IMR-90 (cell line): ENCODE data around the gene TENM3. TPM values are rescaled to one million over a fixed set of nuclear protein-coding genes. Genes with fewer than 3 reads are reported as not detected.
A peak's percentile ranks its signal among the peaks of the same experiment; 100 is the strongest.

Experiments used
- ATAC-seq: fragments of 200-7000 bp; cut with Tn5 transposase; 2 replicates; pipeline ENCODE4 v1.9.1; 2020; ENCODE audit warnings: low read depth, mild to moderate bottlenecking, moderate library complexity
- BruUV-seq: library from RNA; stranded (reverse); fragments of 400-500 nt; replicated peaks from 2 replicates; lab custom pipeline; 2021; lab: Mats Ljungman, UMichigan
- CTCF ChIA-PET: fragments of 300-600 bp; formaldehyde crosslinking; extraction: SDS; loops from one replicate; lab custom pipeline; 2021; ENCODE audit warnings: antibody characterized with exemption; lab: Yijun Ruan, JAX
- POLR2A ChIA-PET: fragments of 300-600 bp; sonication (Branson Sonifier 250); formaldehyde crosslinking; loops from one replicate; lab custom pipeline; 2022; ENCODE audit warnings: antibody characterized with exemption; ENCODE audit not compliant: unreplicated experiment; lab: Charles Lee
- DNase-seq: peaks from one replicate; pipeline ENCODE4 v3.0.0; 2013
- H2AFZ ChIP-seq: replicated peaks from 2 replicates; pipeline ENCODE3; 2013; ENCODE audit warnings: low read length, mild to moderate bottlenecking; ENCODE audit not compliant: poor library complexity
- H2AK5ac ChIP-seq: 2 replicates; pipeline ENCODE4 v1.6.1; 2013; ENCODE audit warnings: low read depth, low read length, inconsistent platforms
- H2AK9ac ChIP-seq: replicated peaks from 2 replicates; pipeline ENCODE3; 2013; ENCODE audit warnings: mild to moderate bottlenecking, low read depth, low read length, moderate library complexity; ENCODE audit not compliant: poor library complexity
- H2BK120ac ChIP-seq: 2 replicates; pipeline ENCODE4 v1.6.1; 2013; ENCODE audit warnings: low read depth, low read length, inconsistent platforms
- H2BK15ac ChIP-seq: 3 replicates; pipeline ENCODE4 v1.6.1; 2013; ENCODE audit warnings: low read depth, low read length, inconsistent platforms
- H2BK20ac ChIP-seq: 2 replicates; pipeline ENCODE4 v1.6.1; 2013; ENCODE audit warnings: low read depth, mild to moderate bottlenecking, inconsistent platforms, low read length, moderate library complexity
- H2BK5ac ChIP-seq: 2 replicates; pipeline ENCODE4 v1.6.1; 2013; ENCODE audit warnings: mild to moderate bottlenecking, low read depth, low read length, inconsistent platforms; ENCODE audit not compliant: poor library complexity, severe bottlenecking
- H3K14ac ChIP-seq: replicated peaks from 2 replicates; pipeline ENCODE4 v1.6.1; 2013; ENCODE audit warnings: low read depth, low read length, inconsistent platforms
- H3K18ac ChIP-seq: 2 replicates; pipeline ENCODE4 v1.6.1; 2013; ENCODE audit warnings: low read depth, low read length, control low read depth
- H3K23ac ChIP-seq: 2 replicates; pipeline ENCODE4 v1.6.1; 2013; ENCODE audit warnings: low read depth, low read length, inconsistent platforms
- H3K27ac ChIP-seq: 2 replicates; pipeline ENCODE4 v1.5.1; 2013; ENCODE audit warnings: mild to moderate bottlenecking, control low read depth, low read length; ENCODE audit not compliant: insufficient read depth
- H3K27me3 ChIP-seq: 2 replicates; pipeline ENCODE4 v1.6.1; 2013; ENCODE audit warnings: low read length; ENCODE audit not compliant: control insufficient read depth, insufficient read depth
- H3K36me3 ChIP-seq: 2 replicates; pipeline ENCODE4 v1.6.1; 2013; ENCODE audit warnings: low read length, mixed read lengths; ENCODE audit not compliant: control insufficient read depth, insufficient read depth
- H3K4ac ChIP-seq: 2 replicates; pipeline ENCODE4 v1.6.1; 2013; ENCODE audit warnings: low read depth, low read length, inconsistent platforms
- H3K4me1 ChIP-seq: 2 replicates; pipeline ENCODE4 v1.6.1; 2013; ENCODE audit warnings: low read length, mixed read lengths; ENCODE audit not compliant: control insufficient read depth, insufficient read depth
- H3K4me2 ChIP-seq: 2 replicates; pipeline ENCODE4 v1.6.1; 2013; ENCODE audit warnings: low read depth, mild to moderate bottlenecking, control low read depth, low read length, moderate library complexity
- H3K4me3 ChIP-seq: 2 replicates; pipeline ENCODE4 v1.5.1; 2013; ENCODE audit warnings: low read depth, mild to moderate bottlenecking, control low read depth, low read length, moderate library complexity; ENCODE audit not compliant: insufficient read depth
- H3K56ac ChIP-seq: 2 replicates; pipeline ENCODE4 v1.6.1; 2013; ENCODE audit warnings: low read length, inconsistent platforms; ENCODE audit not compliant: insufficient read depth; ENCODE audit errors: extremely low read depth
- H3K79me1 ChIP-seq, 2 experiments: 2 replicates each; pipeline ENCODE4 v1.6.1; 2013; ENCODE audit warnings: low read length in 2 of 2, inconsistent platforms in 1 of 2, low read depth in 1 of 2
- H3K9ac ChIP-seq: 2 replicates; pipeline ENCODE4 v1.6.1; 2013; ENCODE audit warnings: low read depth, low read length, control low read depth
- H3K9me1 ChIP-seq: 2 replicates; pipeline ENCODE4 v1.6.1; 2013; ENCODE audit warnings: low read length, inconsistent platforms; ENCODE audit not compliant: insufficient read depth
- H3K9me3 ChIP-seq: 2 replicates; pipeline ENCODE4 v1.6.1; 2013; ENCODE audit warnings: low read length; ENCODE audit not compliant: control insufficient read depth, insufficient read depth
- H4K20me1 ChIP-seq: 2 replicates; pipeline ENCODE4 v1.6.1; 2013; ENCODE audit warnings: low read length, inconsistent platforms; ENCODE audit not compliant: insufficient read depth
- H4K5ac ChIP-seq: 2 replicates; pipeline ENCODE4 v1.6.1; 2013; ENCODE audit warnings: mild to moderate bottlenecking, low read depth, low read length, control low read depth
- H4K8ac ChIP-seq, 2 experiments: 2 replicates each; pipeline ENCODE4 v1.6.1; 2013; ENCODE audit warnings: low read depth in 2 of 2, low read length in 2 of 2, control low read depth in 1 of 2, inconsistent platforms in 1 of 2
- H4K91ac ChIP-seq: 2 replicates; pipeline ENCODE4 v1.6.1; 2013; ENCODE audit warnings: low read depth, low read length, inconsistent platforms; ENCODE audit not compliant: insufficient read depth
- NFE2L2 ChIP-seq: fragments of 150-350 bp; IDR thresholded peaks from 2 replicates; pipeline ENCODE4 v1.6.1; 2016; ENCODE audit warnings: low read depth, mild to moderate bottlenecking, low read length
- POLR2A ChIP-seq: IDR thresholded peaks from 2 replicates; pipeline ENCODE4 v1.6.1; 2012; ENCODE audit warnings: mild to moderate bottlenecking, low read depth, low read length
- RAD21 ChIP-seq: IDR thresholded peaks from 2 replicates; pipeline ENCODE4 v1.6.1; 2012; ENCODE audit warnings: low read length, improper control_type of control experiment
- WGBS, 2 experiments: methylation state at CpG; one replicate each; pipeline versions ENCODE4 v1.1.5 to v1.1.7; 2013; ENCODE audit warnings: missing lambda C conversion rate in 2 of 2; ENCODE audit not compliant: insufficient read length in 1 of 2; ENCODE audit errors: extremely low coverage in 2 of 2; 5-methylcytosine and 5-hydroxymethylcytosine counted together
- dilution Hi-C: fragments of 300-500 bp; cut with HindIII; formaldehyde crosslinking; loops from one replicate; pipeline ENCODE4 v1.14.3; 2018; ENCODE audit warnings: low sequenced_read_pairs; ENCODE audit not compliant: unreplicated experiment
- in situ Hi-C: fragments of 300-500 bp; cut with MboI; formaldehyde crosslinking; loops from 3 replicates; pipeline ENCODE4 v1.14.3; 2019; ENCODE audit warnings: low sequenced_read_pairs, inconsistent platforms, mixed read lengths
- intact Hi-C: fragments of 100-400 bp; cut with micrococcal nuclease; formaldehyde crosslinking; loops from 2 replicates; pipeline ENCODE4 v1.10.0; 2022
- polyA plus RNA-seq, 3 experiments: library from polyadenylated mRNA; depleted of rRNA; stranded (reverse); fragments of >200 nt; gene quantifications; 2 replicates each; pipeline ENCODE4 v1.2.3, GENCODE V29; 2012; ENCODE audit warnings: low replicate concordance in 1 of 3
- total RNA-seq: library from RNA; depleted of rRNA; stranded (reverse); fragments of >200 nt; gene quantifications from 2 replicates; pipeline ENCODE4 v1.2.3, GENCODE V29; 2012
- TF ChIP-seq, protein P1 (sequence below): fragments of 150-350 bp; IDR thresholded peaks from 2 replicates; pipeline ENCODE4 v1.6.1; 2016; ENCODE audit warnings: low read depth, mild to moderate bottlenecking, low read length, moderate library complexity, borderline replicate concordance
- TF ChIP-seq, protein P2 (sequence below): fragments of 150-350 bp; IDR thresholded peaks from 2 replicates; pipeline ENCODE4 v1.6.1; 2017; ENCODE audit warnings: mild to moderate bottlenecking, antibody characterized with exemption, low read length, low read depth

TENM3 gene
- total and polyA plus RNA-seq, 2 of the 4 experiments (the other 2 are of a cell fraction), result 29.9 to 173 TPM

DNA sequence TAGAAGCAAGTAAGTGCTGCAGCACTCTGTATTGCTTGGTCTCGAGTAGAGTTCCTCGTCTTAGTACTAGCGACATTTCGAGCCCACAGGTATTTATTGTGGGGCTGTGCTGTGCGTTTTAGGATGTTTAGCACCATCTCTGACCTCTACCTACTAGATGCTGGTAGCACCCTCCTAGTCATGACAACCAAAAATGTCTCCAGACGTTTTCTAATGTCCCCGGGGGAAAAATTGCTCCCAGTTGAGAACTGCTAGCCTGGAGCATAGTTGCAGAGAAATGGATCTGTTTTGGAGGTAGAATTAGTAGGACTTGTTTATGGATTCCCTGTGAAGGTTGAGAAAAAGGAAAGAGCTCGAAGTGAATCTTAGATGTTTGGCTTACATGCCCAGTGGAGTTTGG, 287.2 kb downstream of the TENM3 start:
- BruUV-seq, result no TSS peak
- Histone ChIP-seq H3K23ac (0 out of 2 replicates have a peak overlapping the region, but pooled peaks have one; percentile 39), H3K4me1 (peaks cover 2% of the 10 kb centered on the region), H3K9me1 (no peaks in the 10 kb centered on the region), H3K18ac (no peak overlapping the region), H3K79me1 (peaks cover 10 to 15% of the 10 kb centered on the region in 2 experiments; a peak in 1 of 4 replicates), H3K56ac (no peak overlapping the region), H3K14ac (0 out of 2 replicates have a peak overlapping the region, but pooled peaks have one; percentile 40), H4K8ac (peak overlapping the region in 1 of 2 experiments; percentile 34; a peak in 1 of 4 replicates), H2AK5ac (peak overlapping the region; percentile 55), H2BK5ac (peak overlapping the region; percentile 31), H4K91ac (peak overlapping the region; percentile 71; the same call in 1 of the 2 replicates), H3K27me3 (no peaks in the 10 kb centered on the region), H3K9me3 (no peaks in the 10 kb centered on the region), H3K4me3 (no peak overlapping the region), H4K20me1 (no peaks in the 10 kb centered on the region), H3K36me3 (no peaks in the 10 kb centered on the region), H3K4me2 (no peak overlapping the region), H3K4ac (peak overlapping the region; percentile 43; the same call in 1 of the 2 replicates), H2AFZ (no peak overlapping the region), H4K5ac (peak overlapping the region; percentile 46; the same call in 1 of the 2 replicates), H2BK15ac (0 out of 3 replicates have a peak overlapping the region, but pooled peaks have one; percentile 51), H3K27ac (no peak overlapping the region), H2BK120ac (no peak overlapping the region), H3K9ac (no peak overlapping the region), H2BK20ac (peak overlapping the region; percentile 36; the same call in 1 of the 2 replicates), H2AK9ac (no peak overlapping the region)
- WGBS, 2 experiments, result 96% methylated on average over 3 of the region's 8 CpGs; no CpG with 5 or more reads in 1 of the 2 experiments
- dilution Hi-C loops (no loop called here), in situ Hi-C loops (no loop called here), intact Hi-C loops (loop anchor here (5.0 kb wide), 1 partner anchor 38 kb away; no protein-coding TSS in a partner anchor)
- ATAC-seq (no peak), DNase-seq (no peak)
- ChIA-PET CTCF (no interaction called here), POLR2A (interaction anchor here (0.6 kb wide), 2 partner anchors 15 to 275 kb away, joined by 3 to 8 read pairs; no protein-coding TSS in a partner anchor)
- TF ChIP-seq POLR2A (no peak), RAD21 (no peak), NFE2L2 (no peak)
- TF ChIP-seq, protein P1, sequence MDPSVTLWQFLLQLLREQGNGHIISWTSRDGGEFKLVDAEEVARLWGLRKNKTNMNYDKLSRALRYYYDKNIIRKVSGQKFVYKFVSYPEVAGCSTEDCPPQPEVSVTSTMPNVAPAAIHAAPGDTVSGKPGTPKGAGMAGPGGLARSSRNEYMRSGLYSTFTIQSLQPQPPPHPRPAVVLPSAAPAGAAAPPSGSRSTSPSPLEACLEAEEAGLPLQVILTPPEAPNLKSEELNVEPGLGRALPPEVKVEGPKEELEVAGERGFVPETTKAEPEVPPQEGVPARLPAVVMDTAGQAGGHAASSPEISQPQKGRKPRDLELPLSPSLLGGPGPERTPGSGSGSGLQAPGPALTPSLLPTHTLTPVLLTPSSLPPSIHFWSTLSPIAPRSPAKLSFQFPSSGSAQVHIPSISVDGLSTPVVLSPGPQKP, result no peak
- TF ChIP-seq, protein P2, sequence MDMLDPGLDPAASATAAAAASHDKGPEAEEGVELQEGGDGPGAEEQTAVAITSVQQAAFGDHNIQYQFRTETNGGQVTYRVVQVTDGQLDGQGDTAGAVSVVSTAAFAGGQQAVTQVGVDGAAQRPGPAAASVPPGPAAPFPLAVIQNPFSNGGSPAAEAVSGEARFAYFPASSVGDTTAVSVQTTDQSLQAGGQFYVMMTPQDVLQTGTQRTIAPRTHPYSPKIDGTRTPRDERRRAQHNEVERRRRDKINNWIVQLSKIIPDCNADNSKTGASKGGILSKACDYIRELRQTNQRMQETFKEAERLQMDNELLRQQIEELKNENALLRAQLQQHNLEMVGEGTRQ, result no peak
